Loucy (cell line): ENCODE results near the gene RPS27L.

Experiments
- EZH2phosphoT487 ChIP-seq: fragments of 200-600 bp; IDR thresholded peaks from 2 replicates; pipeline ENCODE4 v1.6.1; 2018; ENCODE audit warnings: antibody characterized with exemption, mild to moderate bottlenecking, moderate library complexity, borderline replicate concordance
- TF ChIP-seq, protein P1 (sequence below): fragments of 200-600 bp; sonication (generic); conservative IDR thresholded peaks from 2 replicates; pipeline ENCODE4 v1.5.1; 2014; ENCODE audit warnings: mild to moderate bottlenecking, antibody characterized with exemption, low read length

DNA sequence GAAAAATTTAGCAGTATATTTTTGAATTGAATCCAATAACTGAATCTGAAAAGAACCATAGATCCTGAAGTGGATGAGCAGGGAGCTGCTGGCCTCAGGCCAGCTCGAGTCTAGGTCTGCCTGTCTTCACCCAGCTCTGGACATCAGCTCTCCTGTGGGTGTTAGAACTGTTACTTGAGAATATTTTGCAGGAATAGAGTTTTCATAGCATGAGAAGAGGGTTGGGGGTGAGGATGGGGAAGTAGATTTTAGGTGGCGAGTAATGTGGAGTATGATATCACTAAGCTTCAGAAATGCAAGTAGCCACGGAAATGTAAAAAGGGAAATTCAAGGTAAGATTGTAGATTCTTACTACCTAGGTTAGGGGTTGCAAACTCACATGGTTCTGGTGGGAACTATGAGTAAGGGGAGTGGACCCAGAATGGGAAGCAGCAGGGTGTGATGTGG is 38.3 kb upstream of the RPS27L start:
- TF ChIP-seq, protein P1, sequence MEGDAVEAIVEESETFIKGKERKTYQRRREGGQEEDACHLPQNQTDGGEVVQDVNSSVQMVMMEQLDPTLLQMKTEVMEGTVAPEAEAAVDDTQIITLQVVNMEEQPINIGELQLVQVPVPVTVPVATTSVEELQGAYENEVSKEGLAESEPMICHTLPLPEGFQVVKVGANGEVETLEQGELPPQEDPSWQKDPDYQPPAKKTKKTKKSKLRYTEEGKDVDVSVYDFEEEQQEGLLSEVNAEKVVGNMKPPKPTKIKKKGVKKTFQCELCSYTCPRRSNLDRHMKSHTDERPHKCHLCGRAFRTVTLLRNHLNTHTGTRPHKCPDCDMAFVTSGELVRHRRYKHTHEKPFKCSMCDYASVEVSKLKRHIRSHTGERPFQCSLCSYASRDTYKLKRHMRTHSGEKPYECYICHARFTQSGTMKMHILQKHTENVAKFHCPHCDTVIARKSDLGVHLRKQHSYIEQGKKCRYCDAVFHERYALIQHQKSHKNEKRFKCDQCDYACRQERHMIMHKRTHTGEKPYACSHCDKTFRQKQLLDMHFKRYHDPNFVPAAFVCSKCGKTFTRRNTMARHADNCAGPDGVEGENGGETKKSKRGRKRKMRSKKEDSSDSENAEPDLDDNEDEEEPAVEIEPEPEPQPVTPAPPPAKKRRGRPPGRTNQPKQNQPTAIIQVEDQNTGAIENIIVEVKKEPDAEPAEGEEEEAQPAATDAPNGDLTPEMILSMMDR = no peak
- no peak for TF ChIP-seq EZH2phosphoT487
